ENCODE measurements around the gene FGFRL1.

Gene FGFRL1

GRCh38 chr4:992297-993110 is 18.9 kb upstream of the FGFRL1 start:
- no peak for DNase-seq

- DNase-seq, result no peak
These were observed 18.1 kb upstream of the FGFRL1 start, which contains the start of gene SLC26A1 for GRCh38 chr4:993111-994029. TSS of gene SLC26A1 (minus strand) at chr4:993404. CDS start at chr4:991703, 1,701 bp downstream.

DNA sequence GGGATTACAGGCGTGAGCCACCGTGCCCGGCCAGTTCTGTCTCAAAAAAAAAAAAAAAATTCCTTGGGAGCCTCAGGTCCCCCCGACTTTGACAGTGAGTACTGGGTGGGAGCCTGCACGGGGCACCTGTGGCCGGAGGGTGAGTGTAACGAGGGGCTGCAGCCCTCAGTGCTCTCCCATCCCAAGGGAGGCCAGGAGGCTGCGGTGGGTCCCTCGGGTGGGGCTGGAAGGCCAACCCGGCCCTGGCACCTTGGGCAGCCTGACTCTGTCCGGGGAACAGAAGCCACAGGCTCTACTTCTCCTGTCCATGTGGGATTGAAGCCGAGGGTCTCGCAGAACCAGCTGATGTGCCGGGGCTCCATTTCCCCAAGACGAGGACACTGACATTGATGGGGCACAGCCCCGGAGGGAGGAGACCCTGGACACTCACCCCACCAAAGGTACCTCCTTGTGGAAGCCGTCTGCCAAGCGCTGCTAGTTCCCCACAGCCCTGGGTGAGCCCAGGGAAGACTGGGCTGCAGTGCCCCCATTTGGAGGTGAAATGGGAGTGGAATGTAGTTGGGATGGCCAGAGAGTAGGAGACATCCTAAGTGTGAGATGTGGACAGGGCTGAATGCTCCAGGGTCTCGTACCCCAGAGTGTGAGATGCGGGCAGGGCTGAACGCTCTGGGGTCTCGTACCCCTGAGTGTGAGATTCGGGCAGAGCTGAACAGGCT is 16.0 kb upstream of the FGFRL1 start:
- no peak for DNase-seq

DNA sequence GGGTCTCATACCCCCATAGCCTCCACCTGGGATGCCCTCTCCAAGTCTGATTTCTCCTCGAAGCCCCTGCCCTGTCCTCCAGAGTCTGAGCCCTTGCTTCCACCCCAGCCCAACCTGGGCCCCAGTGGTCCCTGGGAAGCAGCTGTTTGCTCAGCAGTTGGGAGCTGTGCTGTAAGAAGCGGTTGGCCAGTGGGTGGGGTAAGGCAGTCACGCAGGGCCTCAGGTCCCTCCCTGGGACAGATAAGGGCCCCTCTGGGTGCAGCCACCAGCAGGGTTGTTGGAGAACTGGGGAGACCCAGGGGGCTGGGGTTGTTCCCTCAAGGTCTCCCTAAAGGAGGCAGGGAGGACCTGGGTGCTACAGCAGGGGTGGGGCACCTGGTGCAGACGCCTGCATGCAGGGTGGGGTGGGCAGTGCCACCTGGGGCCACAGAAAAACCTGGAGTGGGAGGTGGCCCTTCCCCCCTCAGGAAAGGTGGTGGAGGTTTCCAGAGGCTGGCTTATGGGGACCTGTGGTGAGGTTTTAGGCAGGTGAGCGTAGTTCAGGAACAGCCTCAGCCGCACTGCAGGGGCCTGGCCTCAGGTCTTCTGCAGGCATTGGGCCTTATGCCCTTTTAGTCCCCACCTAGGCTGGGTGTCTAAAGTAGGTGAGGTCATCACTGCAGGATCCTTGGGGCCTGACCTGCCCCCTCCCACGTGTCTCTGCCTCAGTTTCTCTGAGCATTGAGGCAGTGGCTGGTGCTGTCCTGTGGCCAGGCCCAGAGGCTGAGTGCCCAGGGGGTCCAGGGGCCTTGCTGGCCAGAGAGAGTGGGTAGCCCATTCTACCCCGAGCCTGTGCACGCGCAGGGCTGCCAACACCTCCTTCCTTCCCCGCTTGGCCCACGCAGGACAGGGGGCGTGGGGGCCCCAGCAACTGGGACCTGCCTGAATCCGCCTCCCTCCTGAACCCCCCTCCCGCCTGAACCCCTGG is 15.1 kb upstream of the FGFRL1 start:
- DNase-seq, result no peak

DNA sequence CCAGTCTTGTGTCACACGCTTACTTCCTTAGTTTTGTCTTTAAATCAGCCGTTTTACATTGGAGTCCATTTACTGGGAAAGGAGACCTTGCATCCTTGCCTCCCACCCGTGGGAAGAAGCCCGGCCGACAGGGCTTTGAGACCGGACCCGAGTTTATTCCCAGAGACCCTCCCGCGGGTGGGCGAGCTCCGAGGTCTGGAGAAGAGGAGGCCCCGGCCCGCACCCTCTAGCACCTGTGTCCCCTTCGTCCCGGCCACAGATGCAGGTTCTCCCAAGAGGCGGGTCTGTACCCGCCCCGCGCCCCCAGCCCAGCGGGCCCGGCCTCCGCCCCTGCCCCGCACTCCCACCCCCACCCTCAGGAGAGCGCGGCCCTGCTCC is 14.4 kb upstream of the FGFRL1 start:
- peak in 1 of 58 donors; percentile 43 for DNase-seq

DNA sequence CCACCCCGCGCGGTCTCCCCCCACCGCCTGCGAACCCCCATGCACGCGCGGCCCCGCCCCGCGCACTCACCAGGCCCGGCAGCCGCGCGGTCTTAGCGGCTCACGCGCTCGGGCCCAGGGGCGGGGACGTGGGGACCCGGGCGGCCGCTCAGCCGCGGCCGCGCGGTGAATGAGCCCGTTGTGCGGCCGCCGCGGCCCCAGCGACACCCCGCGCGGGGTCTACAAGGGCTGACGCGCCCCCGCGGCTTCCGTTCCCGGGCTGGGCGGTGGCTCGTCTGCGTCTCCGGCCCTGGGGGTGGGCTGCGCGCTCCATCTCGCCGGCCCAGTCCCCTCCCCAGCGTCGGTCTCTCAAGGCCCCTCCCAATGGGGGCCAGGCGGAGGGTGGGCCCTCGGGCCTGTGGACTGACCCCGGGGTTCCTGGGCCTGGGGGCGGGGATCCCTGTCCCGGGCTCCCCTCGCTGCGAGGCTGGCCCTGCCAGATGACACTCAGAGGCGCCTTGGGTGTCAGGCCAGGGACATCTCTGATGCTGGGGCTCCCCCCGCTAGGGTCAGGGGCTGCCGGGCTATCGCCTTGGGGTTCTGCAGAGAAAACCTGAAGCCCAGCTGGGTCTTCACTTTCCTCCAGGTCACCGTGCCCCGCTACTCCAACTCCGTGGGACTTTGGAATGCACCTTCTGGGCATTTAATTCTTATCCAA is 13.9 kb upstream of the FGFRL1 start:
- DNase-seq, result peak in 13 of 58 donors; percentile 13 to 60 (median 41)

- no peak for DNase-seq
These were observed 13.2 kb upstream of the FGFRL1 start for GRCh38 chr4:998096-998691.

DNA sequence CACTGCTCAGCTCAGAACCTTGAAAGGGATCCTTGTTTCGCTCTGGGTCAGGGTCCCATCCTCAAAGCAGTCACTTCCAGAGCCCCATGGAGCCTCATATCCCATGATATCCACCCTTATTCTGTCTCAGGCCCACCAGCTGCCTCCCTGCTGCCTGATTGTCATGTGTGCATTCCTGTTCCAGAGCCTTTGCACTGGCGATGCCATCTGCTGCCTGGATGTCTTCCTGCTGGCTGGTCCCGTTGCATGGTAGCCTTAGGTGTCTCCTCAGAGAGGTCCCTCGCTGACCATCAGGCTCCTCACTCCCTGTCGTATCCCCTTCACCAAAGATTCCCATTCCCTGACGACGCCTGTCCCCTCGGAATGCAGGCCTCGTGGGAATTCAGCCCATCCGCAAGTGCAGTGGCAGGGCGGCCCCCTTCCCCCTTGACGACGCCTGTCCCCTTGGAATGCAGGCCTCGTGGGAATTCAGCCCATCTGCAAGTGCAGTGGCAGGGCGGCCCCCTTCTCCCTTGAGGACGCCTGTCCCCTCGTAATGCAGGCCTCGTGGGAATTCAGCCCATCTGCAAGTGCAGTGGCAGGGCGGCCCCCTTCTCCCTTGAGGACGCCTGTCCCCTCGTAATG is 12.1 kb upstream of the FGFRL1 start:
- peak in 1 of 58 donors; percentile 10 for DNase-seq

DNA sequence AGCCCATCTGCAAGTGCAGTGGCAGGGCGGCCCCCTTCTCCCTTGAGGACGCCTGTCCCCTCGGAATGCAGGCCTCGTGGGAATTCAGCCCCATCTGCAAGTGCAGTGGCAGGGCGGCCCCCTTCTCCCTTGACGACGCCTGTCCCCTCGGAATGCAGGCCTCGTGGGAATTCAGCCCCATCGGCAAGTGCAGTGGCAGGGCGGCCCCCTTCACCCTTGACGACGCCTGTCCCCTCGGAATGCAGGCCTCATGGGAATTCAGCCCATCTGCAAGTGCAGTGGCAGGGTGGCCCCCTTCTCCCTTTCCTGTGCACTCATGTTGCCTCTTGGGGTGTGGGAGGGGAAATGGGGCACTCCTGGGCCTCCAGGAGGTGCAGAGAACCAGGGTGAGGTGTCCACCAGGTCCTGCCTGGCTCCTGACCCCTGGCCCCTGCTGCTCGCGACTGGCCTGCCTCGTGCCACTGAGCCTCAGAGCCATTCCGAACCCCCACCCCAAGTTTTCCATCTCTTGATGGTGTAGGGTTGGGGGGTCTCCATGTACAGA is 11.5 kb upstream of the FGFRL1 start:
- no peak for DNase-seq

DNA sequence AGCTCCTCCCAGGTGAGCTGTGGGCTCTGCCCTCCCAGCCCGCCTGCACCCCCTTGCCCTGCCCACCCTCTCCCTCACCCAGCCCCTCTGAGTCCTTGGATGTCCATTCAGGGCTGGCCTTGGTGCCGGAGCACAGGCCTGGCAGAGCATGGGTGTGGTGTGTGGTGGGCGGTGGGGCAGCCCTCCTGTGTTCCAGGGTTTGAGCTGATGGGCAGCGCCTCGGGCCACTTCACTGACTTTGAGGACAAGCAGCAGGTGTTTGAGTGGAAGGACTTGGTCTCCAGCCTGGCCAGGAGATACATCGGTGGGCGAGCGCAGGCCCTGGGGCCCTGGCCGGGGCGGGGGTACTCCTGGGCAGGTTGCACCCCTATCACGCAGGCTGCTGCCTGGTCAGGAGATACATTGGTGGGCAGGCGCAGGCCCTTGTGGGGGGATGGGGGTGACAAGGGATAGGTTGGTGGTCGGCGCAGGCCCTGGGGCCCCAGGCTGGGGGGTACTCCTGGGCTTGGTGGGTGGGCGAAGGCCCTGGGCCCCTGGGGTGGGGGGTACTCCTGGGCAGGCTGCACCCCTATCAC is 10.7 kb upstream of the FGFRL1 start:
- no peak for DNase-seq

DNA sequence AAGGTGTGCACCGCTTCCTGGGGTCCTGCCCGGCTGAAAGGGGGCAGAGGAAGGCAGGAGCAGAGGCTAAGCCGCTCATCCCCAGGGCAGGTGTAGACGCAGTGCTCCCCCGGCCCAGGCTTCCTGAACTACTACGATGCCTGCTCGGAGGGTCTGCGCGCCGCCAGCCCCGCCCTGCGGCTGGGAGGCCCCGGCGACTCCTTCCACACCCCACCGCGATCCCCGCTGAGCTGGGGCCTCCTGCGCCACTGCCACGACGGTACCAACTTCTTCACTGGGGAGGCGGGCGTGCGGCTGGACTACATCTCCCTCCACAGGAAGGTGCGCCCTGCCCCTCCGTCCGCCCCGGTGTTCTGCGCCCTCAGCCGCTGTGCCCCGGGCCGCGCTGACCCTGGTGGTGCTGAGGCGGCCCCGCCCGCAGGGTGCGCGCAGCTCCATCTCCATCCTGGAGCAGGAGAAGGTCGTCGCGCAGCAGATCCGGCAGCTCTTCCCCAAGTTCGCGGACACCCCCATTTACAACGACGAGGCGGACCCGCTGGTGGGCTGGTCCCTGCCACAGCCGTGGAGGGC is 9.8 kb upstream of the FGFRL1 start:
- DNase-seq, result no peak

GRCh38 chr4:1002131-1002630 is 9.2 kb upstream of the FGFRL1 start:
- DNase-seq, result no peak

- DNase-seq, result no peak
These were observed 8.7 kb upstream of the FGFRL1 start for GRCh38 chr4:1002631-1003251.

GRCh38 chr4:1003271-1004070 is 8.0 kb upstream of the FGFRL1 start:
- no peak for DNase-seq

GRCh38 chr4:1004071-1004418 is 7.4 kb upstream of the FGFRL1 start:
- no peak for DNase-seq

Measured in anterior cingulate cortex (tissue), 58 donors.